Tibial nerve (tissue), 4 donors: ENCODE measurements around the gene ITGA3.

Source experiments
- CTCF ChIP-seq, 5 experiments: fragments of 200-600 bp in 3 of 5; fragments of 450-650 bp in 2 of 5; sonication (generic) in 3 of 5; IDR thresholded peaks; one replicate each; pipeline ENCODE4 v1.5.1; 2016 to 2019; ENCODE audit warnings: antibody characterized with exemption in 5 of 5, mild to moderate bottlenecking in 3 of 5, moderate library complexity in 2 of 5
- EP300 ChIP-seq, 2 donors: sonication (generic); formaldehyde crosslinking; IDR thresholded peaks; one replicate each; pipeline ENCODE4 v1.6.1; 2017; ENCODE audit warnings: antibody characterized with exemption in 2 of 2, mild to moderate bottlenecking in 1 of 2
- POLR2A ChIP-seq, 2 donors: fragments of 450-650 bp; IDR thresholded peaks; one replicate each; pipeline ENCODE4 v1.6.1; 2017; ENCODE audit warnings: antibody characterized with exemption in 2 of 2, mild to moderate bottlenecking in 2 of 2, moderate library complexity in 2 of 2

- TF ChIP-seq CTCF (IDR thresholded peaks at IDR 0.05) (peak in 1 of 5 experiments; percentile 3), POLR2A (IDR thresholded peaks at IDR 0.05) (peak in 1 of 2 donors; percentile 28), EP300 (IDR thresholded peaks at IDR 0.05) (peak; percentile 17 to 74)
Observed at GRCh38 chr17:50111673-50112655, 56.1 kb downstream of the ITGA3 start.
